HG02852 (cell line): ENCODE data around the gene PSMA3.

Source experiments
- ATAC-seq: cut with Tn5 transposase; IDR thresholded peaks from one replicate; pipeline ENCODE4 v1.9.1; 2021; ENCODE audit warnings: mild to moderate bottlenecking, moderate library complexity; ENCODE audit not compliant: unreplicated experiment

The PSMA3 gene

GRCh38 chr14:58298477-58299400 lies 54.1 kb downstream of the PSMA3 start, which contains the start of gene ARID4A:
Gene ARID4A, plus strand, starts transcription at chr14:58298555. Its CDS starts 1,300 bp downstream, at chr14:58299855.
- peak; percentile 17 for ATAC-seq

- no peak for ATAC-seq
These were observed 55.0 kb downstream of the PSMA3 start for GRCh38 chr14:58299401-58300330.

- no peak for ATAC-seq
These were observed 56.8 kb downstream of the PSMA3 start for GRCh38 chr14:58301416-58301815.

GRCh38 chr14:58305730-58306129 lies 61.1 kb downstream of the PSMA3 start:
- ATAC-seq = no peak

- no peak for ATAC-seq
These were observed 63.1 kb downstream of the PSMA3 start for GRCh38 chr14:58307597-58308316.

- ATAC-seq = no peak
These were observed 64.4 kb downstream of the PSMA3 start for GRCh38 chr14:58309086-58309485.

GRCh38 chr14:58313699-58314098 lies 69.1 kb downstream of the PSMA3 start:
- no peak for ATAC-seq

- ATAC-seq = no peak
These were observed 71.0 kb downstream of the PSMA3 start for GRCh38 chr14:58315606-58316005.
